Kidney glomerular epithelial cell (primary cell): ENCODE results near the gene KAT7.

Experiments
- DNase-seq: peaks from one replicate; lab custom pipeline; 2025; lab: John Stamatoyannopoulos, UW

Gene KAT7

DNA sequence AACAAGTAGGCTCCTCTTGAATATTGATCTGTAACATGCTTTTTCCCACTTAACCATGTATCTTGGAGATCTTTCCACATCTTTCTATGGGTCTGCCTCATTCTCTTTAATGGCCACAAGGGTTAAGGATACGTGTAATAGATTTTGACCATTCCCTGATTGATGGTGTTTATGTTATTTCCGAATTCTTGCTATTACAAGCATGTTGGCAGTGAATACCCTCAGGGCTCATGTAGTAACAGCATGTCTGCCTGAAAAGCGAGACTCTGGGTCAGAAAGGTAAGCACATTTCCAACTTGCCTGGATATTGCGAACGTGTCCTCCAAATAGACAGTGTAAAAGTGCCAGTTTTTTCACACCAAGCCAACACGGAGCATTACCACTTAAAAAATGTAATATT is 54.4 kb downstream of the KAT7 start:
- no peak for DNase-seq

DNA sequence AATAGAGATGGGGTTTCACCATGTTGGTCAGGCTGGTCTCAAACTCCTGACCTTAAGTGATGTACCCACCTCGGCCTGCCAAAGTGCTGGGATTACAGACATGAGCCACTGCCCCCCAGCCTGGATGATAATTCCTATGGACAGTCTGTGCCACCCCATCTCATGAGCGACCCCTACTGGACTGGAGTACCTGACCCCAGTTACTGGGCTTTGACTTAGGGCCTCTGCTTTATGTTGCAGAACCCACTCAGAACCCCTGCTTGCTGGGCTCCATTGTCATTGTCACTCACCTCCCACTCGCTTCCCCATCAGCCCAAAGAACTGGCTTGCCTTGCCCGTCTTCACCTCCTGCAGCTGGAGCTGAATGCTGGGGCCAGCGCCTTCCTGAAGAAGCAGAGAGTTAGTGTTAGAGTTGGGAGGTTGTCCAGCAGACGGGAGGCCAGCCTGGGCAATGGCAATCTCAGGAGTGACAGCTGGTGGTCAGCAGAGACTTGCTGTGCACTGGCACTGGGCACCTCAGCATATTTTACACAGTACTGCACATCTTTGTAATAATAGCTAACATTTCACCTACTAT is 55.4 kb downstream of the KAT7 start:
- DNase-seq = peak; percentile 4

DNA sequence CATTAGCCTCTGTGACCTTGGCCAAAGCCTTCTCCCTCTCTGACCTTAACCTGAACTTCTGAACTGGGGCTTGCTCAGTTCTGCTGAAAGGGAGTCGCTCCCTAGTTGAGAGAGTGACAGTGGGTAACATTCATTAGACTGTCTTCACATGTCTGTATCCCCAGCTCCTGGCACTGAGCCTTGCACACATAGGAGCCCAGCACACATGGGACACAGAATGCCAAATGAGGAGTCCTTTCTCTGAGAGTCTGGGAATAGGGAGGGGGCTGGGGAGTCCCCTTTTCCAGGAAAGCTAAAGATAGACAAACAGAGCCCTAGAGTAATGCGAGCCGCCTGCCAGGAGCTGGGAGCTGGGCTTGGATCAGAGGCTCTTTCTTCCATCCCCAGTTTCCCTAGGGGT is 56.8 kb downstream of the KAT7 start:
- no peak for DNase-seq

DNA sequence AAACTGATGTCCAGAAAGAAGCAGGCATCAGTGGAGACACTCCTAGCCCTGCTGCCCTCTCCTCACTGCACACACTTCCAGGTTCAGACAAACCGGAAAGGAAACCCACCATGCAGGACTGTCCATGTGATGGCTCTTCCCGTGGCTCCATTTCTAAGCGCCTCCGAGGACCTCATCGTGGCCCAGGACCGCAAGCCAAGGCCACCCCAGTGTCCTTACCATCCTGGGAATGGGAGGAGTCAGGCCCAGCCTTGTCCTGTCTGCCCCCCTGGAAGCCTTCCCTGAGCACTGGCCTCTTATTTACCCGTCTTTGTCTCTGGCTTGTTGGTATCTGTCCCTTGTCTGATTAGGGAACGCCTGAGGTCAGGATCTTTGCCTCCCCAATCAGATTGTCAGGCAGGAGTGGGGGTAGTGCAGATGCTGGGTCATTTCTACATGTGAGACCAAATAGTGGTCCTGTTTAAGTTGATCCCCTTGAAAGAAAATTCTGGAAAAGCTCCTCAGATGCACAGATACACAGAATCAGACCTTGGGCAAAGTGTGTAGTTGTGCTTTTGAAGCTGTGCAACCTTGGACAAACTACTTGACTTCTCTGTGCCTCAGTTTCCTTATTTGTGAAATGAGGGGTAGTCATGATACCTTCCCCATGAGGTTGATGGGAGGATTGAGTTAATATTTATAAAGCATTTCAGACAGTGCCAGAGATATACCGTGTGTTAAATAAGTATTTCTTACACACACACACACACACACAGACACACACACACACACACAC is 58.6 kb downstream of the KAT7 start:
- DNase-seq = no peak

DNA sequence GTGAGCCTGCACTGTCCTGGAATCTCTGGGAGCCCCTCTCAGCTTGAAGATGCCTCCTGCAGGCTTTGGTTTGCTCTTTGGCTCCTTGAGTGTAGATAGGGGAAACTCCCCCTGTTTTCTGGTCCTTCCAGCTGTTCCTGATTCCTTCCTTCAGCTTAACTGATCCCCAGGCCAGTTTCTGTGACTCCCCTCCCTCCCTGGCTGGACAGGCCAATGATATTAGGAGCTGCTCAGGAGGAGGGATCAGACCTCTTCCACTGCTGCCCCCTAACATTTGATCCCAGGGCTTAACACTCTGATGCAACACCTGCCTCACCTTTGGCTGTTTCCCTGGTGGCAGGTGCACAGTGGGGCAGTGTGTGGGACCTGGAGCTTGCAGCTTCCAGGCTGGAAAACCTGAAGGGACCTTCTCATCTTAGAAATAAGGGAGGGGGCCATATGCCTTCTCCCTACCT is 59.6 kb downstream of the KAT7 start, which contains the start of gene TAC4:
Gene TAC4 (minus strand): TSS at position 51 of the 455 bp plus-strand sequence. CDS start 52 bp downstream, outside the sequence.
- DNase-seq = no peak

DNA sequence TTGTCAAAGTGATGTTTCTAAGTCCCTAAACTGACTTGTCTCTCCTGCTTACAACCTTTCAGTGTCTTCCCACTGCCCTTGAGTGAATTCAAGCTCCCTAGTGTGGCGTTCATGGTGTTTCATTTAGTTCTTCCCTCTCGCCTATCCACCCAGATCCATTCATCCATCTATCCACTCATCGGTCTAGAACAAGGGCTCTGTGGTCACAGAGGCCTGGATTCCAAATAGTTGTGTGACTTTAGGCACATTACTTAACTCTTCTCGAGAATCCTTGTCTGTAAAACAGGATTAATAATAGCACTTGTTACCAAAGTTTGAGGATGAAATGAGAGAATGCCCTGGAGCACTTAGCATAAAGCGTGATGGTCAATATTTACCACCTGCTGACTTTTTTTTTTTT is 60.3 kb downstream of the KAT7 start:
- no peak for DNase-seq

DNA sequence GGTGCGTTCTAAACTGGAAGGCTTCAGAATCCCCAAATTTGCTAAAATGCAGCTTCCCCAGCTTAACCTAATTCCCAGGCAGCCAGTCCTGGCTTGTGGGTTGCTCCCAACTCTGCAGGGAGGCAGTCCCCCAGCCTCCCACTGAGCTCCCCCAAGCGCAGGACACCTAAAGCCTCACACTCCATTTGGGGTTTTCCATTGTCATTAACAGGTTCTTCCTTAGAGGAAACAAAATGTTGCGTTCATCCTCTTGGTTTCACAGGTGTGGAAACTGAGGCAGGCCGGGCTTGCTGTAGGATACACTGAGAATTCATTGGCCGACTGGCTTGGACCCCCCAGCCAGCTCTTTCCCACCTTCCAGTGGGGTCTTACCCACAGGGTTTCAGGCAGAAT is 61.7 kb downstream of the KAT7 start:
- no peak for DNase-seq

DNA sequence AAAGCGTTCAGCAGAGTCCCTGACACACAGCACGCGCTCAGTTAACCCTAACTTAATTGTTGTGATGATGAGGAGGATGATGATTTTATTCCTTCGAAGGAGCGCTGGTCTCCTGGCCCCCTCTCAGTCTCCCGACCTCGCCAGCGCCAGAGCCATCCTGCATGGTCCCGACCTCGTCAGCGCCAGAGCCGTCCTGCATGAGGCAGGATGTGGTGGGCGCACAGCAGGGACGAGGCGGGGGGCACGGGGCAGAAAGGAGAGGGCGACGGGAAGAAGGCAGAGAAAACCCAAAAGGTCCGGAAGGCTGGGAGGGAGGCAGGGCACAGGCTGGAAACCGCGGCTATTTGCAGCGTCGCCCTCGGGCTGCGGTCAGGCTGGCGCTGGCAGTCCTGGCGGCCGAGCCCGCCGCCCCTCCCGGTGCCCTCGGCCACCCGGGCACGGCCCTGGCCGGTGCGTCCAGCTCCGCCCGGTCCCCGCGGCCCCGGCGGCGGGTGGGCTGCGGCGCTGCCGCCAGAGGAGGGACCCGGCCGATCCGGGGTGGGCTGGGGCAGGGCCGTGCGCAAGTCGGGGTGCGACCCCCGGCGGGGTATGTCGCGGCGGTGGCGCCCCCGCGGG is 62.4 kb downstream of the KAT7 start:
- DNase-seq = no peak

DNA sequence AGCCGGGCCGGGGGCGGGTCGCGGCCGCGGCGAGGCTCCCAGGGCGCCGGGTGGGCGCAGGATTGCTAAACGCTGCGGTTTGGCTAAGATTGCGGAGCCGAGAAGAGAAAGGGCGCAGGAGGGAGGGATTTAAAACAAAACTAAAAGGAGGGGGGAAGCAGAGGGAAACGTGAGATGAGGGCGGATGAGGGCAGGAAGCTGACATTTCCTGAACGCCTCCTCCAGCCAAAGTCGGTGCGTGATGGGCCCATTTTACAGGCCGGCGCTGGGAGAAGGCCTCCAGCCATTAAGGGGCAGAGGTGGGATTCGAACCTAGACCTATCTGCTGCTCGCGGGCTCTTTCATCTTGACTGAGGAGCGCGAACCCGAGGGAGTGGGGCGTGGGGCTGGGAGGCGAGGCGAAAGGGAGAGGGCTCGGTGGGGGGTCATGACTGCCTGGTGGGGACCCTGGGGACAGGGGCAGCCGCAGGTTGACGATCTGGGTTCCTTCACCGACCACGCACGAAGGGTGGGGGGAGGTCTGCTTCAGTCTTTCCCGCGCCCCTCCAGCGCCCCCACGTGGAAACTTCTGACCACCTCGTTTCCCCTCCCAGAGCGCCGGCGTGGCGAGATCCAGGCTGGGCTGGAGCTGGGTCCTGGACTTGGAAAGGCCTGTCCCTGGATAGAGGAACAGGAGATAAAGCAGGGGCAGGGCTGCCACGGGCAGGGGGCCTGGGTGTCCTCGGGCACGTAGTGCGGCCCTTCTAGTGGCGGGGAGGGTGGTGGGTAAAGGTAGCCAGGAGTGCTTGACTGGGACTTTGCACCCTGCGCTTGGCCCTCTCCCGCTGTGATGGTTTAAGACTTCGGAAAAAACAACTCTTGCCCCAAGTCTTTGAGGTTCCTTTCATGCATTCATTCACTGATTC is 63.2 kb downstream of the KAT7 start:
- peak; percentile 10 for DNase-seq

DNA sequence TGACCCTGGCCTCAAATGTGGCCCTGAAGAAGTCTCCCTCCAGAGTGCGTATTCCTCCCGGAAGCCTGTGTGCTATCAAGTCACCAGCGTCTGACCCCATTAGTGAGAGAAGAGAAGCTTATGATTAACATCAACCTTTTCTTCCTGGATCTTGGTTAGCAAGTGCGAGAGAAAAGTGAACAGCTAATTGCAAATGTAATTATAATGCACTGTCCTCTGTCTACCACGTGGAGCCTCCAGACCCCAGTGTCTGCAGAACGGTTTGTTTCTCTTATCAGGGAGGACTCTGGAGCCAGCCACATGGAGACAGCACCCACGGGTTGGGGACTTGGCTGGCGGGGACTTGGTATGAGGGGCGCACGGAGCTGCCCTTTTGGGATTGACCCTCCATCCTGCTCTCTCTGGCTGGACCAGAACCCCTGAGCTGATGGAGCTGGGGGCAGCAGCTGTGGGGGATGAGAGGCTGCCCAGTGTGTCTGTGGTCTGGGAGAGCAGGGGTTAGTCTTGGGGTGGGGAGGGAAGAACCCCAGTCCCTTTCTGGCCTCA is 65.1 kb downstream of the KAT7 start:
- DNase-seq = no peak

DNA sequence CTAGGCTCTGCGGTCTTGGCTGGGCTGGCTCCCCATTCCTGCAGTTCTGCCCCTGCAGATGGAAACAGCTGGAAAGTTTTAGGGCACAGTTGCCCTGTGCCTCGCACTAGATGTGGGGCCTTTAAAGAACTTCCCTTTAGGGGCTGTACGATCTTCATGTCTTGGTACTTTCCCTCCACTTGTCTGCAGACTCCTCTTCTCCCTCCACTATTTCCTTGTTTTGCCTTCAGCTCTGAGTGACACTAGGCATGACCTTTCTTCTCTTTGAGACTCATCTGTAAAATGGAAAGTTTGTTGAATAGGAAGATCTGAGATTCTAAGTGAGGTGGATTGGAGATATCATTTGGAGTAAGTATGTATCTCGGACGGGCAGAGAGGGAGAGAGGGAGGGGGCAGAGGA is 65.6 kb downstream of the KAT7 start:
- DNase-seq = no peak

DNA sequence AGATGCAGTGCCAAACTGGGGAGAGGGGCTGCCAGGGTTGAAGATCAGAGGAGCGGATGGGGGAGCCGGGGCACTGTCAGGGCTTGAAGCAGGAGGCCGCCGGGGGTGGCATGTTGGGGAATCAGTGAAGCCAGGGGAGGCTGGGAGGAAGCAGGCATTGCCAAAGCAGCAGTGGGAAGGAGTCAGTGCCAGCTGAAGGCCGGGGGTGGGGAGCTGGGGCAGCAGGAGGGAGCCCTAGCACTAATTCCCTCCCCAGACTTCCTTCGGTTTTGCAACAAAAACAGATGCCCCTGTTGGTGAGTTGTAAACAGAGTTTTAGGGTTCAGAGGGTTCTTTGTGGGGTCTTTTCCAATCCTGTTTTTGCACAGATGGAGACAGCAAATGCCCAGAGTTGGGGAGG is 70.3 kb downstream of the KAT7 start:
- DNase-seq = no peak

DNA sequence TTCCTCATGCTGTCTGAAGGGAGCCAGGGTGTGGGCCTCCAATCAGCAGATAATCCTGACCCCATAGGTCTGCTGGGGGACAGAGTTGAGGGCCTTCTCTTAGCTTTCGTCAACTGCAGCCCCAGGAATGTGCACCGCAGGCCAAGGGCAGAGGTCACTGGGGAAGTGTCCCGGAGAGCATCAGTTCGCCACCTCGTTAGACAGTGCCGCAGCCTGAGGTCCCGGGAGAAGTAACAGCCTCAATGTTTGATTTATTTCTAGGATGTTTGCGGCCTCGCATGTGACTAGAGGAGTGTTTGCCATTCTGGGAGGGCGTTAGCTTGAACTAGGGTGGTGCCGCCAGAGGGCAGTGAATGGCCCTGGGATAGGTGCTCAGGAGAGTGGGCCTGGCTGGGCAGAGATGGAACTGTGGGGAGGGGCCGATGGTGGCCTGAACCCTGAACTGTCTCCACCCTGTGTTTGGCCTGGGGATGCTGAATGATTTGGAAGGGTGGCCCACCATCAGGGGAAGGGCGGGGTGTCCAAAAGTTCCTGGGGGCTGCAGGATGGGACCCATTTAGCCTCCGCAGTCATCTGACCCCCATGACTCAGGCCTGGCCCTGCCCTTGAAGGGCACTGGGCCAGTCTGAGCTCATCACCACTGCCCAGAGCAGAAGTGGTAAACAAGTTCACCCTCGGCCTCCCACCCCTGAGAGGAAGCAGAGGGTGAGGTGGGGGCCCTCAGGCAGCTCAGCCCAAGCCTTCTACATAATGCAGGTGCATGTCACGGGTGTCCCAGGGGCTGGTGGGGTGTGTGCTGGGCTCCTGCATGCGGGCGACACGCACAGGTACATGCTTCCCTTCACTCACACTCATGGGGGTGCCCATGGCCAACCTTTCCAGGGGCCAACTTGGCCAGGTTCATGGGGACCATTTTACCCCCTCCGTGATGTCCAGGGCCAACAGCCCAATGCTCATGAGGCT is 71.8 kb downstream of the KAT7 start:
- DNase-seq = no peak

DNA sequence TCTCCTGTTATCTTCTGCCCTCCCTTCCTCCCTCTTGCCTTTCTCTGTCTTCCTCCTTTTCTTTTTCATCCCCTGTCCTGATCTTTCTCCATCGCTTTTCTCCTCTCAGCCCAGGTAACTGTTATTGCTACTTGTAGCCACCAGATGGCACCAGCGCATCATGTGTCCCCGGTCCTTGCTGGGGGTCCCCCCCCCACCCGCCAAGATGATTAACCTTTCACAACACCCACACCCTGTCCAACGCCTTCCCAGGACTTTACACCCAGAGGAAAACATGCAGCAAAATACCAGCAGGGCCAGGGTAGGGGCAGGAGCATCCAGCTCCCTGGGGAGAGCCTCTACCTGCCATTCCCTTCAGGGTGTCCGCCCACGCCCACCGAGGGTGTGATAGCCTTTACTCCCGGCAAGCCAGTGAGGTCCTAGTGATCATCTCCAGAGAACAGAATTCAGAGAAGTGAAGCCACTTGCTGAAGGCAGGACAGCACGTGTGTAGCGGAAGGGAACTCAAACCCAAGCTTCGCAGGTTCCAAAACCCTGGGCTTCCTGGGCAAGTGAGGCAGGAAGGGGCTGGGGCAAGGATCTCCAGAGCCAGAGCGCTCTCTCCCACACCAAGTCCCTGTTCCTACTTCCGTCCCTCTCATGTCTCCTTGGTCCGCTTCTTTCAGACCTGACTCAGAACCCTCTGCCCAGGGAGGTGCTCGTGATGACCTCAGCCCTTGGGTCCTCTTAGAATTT is 72.8 kb downstream of the KAT7 start:
- DNase-seq = peak; percentile 65

DNA sequence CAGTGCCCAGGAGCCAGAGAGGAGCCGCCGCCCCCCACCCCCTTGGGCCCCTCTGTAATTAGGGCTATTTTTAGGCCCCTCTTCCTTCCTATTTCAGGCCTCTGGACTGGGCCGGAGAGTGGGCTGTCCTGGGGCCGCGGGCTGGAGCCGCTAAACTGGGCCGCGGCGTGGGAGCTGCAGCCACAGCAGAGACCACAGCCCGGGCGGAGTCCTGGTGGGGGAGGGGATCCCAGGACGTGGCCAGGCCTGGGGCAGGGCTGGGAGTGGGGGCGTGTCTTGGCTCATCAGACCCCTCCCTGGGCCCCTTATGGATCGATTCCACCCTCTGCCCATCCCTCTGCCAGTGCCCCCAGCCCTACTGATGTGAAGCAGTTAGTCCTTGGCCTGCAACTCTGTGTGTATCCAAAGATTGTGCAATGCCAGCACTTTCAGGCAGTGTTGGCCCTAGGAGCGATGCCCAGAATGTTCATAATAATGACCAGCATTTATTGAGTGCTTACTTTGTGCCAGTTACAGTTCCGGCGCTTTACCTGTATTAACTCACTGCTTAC is 74.4 kb downstream of the KAT7 start:
- no peak for DNase-seq

DNA sequence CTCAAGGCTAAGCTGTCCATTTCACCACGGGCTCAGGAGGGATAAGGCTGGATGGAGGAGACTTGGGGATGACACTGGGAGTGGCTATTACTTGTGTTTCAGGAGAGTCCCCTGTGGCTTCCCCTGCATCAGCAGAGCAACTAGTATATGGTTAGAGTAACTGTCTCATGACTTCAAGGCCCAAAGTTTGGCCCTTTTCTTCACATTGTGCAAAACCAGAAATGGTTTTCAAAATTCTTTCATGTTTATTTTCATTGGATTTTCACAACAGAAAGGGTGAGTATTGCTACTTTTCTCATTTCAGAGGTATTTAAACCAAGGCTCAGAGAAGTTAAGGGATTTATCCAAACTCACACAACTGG is 77.5 kb downstream of the KAT7 start:
- no peak for DNase-seq

DNA sequence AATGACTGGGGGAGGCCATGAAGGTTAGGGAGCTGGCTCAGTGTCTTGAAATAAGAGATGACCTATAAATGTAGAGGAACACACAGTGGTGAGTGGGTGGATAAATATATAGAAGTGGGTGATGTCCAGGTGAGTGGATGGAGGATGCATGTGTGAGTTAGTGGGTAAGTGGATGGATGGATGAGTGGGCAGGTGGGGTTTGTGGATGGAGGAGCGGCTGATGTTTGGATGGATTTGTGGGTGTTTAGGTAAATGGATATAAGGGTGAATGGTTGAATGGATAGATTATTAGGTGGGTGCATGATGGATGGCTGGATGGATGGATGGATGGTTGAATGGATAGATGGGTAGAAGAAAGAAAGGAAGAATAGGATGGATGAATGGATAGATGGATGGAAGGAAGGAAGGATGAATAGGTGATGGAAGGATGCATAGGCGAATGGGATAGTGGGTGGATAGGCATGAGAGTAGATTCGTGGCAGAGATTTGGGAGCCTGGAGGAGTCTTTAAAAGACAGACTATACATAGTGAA is 78.5 kb downstream of the KAT7 start:
- DNase-seq = no peak

DNA sequence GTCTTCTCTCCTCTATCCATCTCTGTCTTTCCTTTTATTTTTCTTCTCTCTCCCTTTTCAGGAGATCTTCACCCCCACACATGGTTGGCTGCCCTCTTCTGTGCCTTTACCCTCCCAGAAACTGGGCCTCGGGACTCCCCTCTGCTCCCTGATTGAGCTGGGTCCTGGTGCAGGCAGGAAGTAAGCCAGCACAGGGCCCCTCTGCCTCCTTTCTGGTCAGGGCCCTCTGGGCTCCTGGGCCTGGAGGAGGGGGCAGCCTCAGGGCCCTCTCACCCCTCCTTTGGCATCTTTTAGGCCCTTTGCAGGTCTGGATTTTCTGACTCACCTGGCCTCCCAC is 80.5 kb downstream of the KAT7 start:
- DNase-seq = no peak

DNA sequence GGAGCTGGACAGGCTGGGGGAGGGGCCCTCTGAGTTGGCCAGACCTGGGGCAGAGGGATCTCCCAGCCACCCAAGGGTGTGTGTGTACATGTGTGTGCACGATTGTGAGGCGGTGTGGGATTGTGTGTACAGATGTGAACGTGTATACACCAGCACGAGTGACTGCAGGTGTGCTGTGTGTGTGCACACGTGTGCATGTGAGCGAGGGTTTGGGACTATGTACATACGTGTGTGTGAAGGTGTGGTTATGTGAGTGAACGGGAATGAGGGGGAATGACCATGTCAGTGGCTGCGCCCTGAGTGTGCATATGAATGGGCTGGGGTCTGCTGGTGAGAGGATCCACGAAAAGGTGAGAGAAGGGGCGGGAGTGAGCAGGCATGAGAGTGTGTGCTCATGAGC is 81.8 kb downstream of the KAT7 start:
- DNase-seq = no peak

DNA sequence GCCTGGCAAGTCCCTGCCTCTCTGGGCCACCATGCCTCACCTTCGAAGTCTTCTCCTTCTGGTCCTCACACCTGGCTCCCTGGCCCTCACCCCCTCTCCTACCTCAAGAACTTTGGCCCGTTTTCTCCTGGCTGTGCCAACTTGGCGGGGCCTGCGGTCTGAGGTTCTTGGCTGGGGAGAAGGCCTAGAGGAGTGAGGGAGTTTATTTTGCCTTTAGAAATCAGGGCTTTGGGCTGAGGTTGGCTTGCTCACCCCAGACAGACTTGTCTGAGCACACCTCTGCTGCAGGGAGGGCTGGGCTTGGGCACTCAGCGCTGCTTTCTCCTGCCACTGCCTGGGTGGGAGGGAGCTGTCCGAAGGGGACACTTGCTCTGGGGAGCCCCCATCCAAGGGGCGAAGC is 82.7 kb downstream of the KAT7 start:
- no peak for DNase-seq
